Measurements from ENCODE around the gene STOML3.

The STOML3 gene

GRCh38 chr13:38979891-38980749, 10.5 kb downstream of the STOML3 start:
- FAIRE-seq: no peak
- DNase-seq (ENCODE audit: insufficient read length): no peak
- TF ChIP-seq POLR2A (IDR thresholded peaks at IDR 0.05; ENCODE audit: low read depth, low read length) (no peak), TAF1 (IDR thresholded peaks at IDR 0.05; ENCODE audit: borderline replicate concordance, low read depth, low read length) (no peak), POLR2AphosphoS5 (IDR thresholded peaks at IDR 0.05; ENCODE audit: low read depth, low read length) (no peak)

- FAIRE-seq (no peak), DNase-seq (ENCODE audit: insufficient read length) (no peak)
- no peak for TF ChIP-seq POLR2A (IDR thresholded peaks at IDR 0.05; ENCODE audit: low read depth, low read length)
- no peak for TF ChIP-seq TAF1 (IDR thresholded peaks at IDR 0.05; ENCODE audit: borderline replicate concordance, low read depth, low read length)
- no peak for TF ChIP-seq POLR2AphosphoS5 (IDR thresholded peaks at IDR 0.05; ENCODE audit: low read depth, low read length)
Observed at GRCh38 chr13:38970380-38971051, 20.1 kb downstream of the STOML3 start.

GRCh38 chr13:38969187-38969586, 21.4 kb downstream of the STOML3 start:
- FAIRE-seq (no peak), DNase-seq (ENCODE audit: insufficient read length) (no peak)
- TF ChIP-seq POLR2AphosphoS5 (IDR thresholded peaks at IDR 0.05; ENCODE audit: low read depth, low read length) (no peak), TAF1 (IDR thresholded peaks at IDR 0.05; ENCODE audit: borderline replicate concordance, low read depth, low read length) (no peak), POLR2A (IDR thresholded peaks at IDR 0.05; ENCODE audit: low read depth, low read length) (no peak)

- DNase-seq (ENCODE audit: insufficient read length): no peak
- FAIRE-seq: no peak
- TF ChIP-seq TAF1 (IDR thresholded peaks at IDR 0.05; ENCODE audit: borderline replicate concordance, low read depth, low read length) (no peak), POLR2A (IDR thresholded peaks at IDR 0.05; ENCODE audit: low read depth, low read length) (no peak), POLR2AphosphoS5 (IDR thresholded peaks at IDR 0.05; ENCODE audit: low read depth, low read length) (no peak)
Observed at GRCh38 chr13:38967446-38967845, 23.2 kb downstream of the STOML3 start.

DNA sequence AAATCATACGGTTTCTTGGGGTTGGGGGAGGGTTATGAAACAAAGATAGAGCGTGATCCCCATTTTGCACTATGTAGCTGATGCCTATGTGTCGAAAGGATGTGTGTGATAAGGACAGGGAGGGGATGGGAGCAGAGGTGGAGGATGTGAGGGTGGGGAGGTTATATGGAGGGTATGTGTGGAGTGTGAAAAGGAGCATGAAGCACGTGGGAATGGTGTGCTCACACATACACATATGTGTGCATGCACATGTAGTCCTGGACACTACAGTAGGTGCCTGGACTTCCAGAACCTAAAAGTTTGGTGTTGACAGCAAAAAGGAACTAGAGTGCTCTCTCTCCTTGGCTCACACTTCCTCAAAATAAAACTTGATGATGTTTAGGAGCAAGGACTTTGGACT, 25.4 kb downstream of the STOML3 start:
- TF ChIP-seq POLR2A (IDR thresholded peaks at IDR 0.05; ENCODE audit: low read depth, low read length): no peak
- FAIRE-seq (no peak), DNase-seq (ENCODE audit: insufficient read length) (no peak)

DNA sequence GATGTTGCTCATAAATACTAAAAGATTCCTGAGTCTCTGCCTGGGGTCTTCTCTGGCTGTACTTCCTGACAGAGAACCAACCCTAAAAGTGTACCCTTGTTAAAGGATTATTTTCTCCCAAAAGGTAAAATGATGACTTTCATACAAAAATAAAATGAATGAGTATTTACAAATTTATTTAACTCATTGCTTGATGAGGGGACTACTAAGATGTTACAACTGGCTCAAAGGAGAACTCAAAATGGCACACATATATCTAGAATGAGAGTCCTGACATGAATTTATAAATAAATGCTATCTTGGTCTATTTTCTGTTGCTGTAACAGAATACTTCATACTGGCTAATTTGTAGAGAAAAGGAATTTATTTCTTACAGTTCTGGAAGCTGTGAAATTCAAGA, 30.5 kb downstream of the STOML3 start:
- TF ChIP-seq POLR2A (IDR thresholded peaks at IDR 0.05; ENCODE audit: low read depth, low read length) (no peak), POLR2AphosphoS5 (IDR thresholded peaks at IDR 0.05; ENCODE audit: low read depth, low read length) (no peak)
- FAIRE-seq: no peak
- DNase-seq (ENCODE audit: insufficient read length): no peak

DNA sequence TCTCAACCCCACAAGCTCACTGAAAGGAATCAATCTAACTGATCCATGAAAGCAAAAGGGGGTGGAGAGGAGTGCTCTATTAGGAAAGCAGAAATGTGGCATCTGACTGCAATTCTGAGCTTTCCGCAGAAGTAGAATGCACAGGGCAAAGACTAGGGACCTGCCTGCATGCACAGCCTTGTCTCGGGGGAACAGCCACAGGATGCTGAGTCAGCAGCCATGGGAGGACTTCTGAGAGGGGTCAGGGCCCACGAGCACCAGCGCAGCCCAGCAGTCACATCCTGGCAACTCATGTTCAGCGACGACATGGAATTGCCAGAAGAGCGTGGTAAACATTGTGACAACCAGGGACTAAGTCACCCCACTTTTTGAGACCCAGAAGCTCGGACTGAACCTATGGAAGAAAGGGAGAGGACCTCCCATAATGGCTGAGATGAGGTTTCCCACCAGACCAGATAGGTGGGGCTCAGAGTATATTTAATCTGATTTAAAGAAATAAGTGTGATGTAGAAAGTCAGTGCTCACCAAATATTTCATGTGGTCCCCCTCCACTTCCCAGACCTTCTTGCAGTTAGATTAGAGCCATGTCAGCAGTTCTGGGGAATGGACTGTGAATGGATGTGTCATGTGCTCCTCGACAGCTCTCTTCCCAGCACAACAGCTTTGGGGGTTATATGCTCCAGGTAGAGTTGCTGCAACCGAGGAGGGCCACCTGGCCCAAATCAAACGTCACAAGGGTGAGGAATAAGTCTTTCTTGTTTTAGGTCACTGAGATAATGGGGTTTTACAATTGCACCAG, 32.6 kb downstream of the STOML3 start:
- DNase-seq (ENCODE audit: insufficient read length) (no peak), FAIRE-seq (no peak)
- TF ChIP-seq POLR2A (IDR thresholded peaks at IDR 0.05; ENCODE audit: low read depth, low read length) (no peak), TAF1 (IDR thresholded peaks at IDR 0.05; ENCODE audit: borderline replicate concordance, low read depth, low read length) (no peak), POLR2AphosphoS5 (IDR thresholded peaks at IDR 0.05; ENCODE audit: low read depth, low read length) (no peak)

GRCh38 chr13:38954844-38955243, 35.8 kb downstream of the STOML3 start:
- DNase-seq (ENCODE audit: insufficient read length): no peak
- TF ChIP-seq POLR2AphosphoS5 (IDR thresholded peaks at IDR 0.05; ENCODE audit: low read depth, low read length) (no peak), TAF1 (IDR thresholded peaks at IDR 0.05; ENCODE audit: borderline replicate concordance, low read depth, low read length) (no peak), POLR2A (IDR thresholded peaks at IDR 0.05; ENCODE audit: low read depth, low read length) (no peak)
- no peak for FAIRE-seq

- DNase-seq (ENCODE audit: insufficient read length) (no peak), FAIRE-seq (no peak)
- TF ChIP-seq TAF1 (IDR thresholded peaks at IDR 0.05; ENCODE audit: borderline replicate concordance, low read depth, low read length) (no peak), POLR2A (IDR thresholded peaks at IDR 0.05; ENCODE audit: low read depth, low read length) (no peak), POLR2AphosphoS5 (IDR thresholded peaks at IDR 0.05; ENCODE audit: low read depth, low read length) (no peak)
Observed at GRCh38 chr13:38954291-38954690, 36.3 kb downstream of the STOML3 start.

GRCh38 chr13:38952827-38953226, 37.8 kb downstream of the STOML3 start:
- DNase-seq (ENCODE audit: insufficient read length) (no peak), FAIRE-seq (no peak)
- TF ChIP-seq TAF1 (IDR thresholded peaks at IDR 0.05; ENCODE audit: borderline replicate concordance, low read depth, low read length) (no peak), POLR2AphosphoS5 (IDR thresholded peaks at IDR 0.05; ENCODE audit: low read depth, low read length) (no peak), POLR2A (IDR thresholded peaks at IDR 0.05; ENCODE audit: low read depth, low read length) (no peak)

DNA sequence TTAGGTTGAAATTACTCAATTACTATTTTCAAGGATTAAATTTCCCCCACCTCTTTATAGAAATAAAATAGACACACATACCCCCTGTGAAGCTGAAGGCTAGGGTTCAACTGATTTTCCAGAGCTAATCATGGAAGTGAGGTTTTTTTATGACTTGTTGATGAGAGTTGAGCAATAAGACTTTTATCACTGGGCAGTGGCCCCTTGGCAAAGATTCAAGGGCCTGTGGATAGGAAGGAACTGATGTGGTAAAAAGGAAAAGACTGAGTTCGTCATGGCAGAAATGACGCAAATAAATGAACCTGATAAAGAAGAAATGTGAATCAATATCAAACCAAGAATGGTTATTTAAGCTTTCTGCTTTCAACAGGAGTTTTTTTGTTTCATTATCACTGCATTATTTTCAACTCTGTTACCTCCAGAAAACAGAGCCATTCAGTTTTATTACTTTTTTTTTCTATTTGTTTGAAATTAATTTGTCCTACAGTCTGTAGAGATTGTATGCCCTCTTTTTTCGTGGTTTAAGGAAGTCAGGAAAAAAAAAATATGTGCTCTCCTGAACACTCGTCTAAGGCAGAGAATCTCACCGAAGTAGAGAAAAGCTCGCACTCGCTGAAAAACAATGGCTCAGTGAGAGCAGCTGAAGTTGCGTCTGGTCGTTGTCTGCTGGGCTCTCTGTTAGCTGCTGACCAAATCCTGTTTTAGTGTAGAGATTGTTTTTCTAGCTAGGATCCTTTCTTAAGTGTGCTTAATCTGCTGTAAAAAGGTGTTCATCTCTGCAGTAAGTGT, 38.9 kb downstream of the STOML3 start:
- TF ChIP-seq POLR2AphosphoS5 (IDR thresholded peaks at IDR 0.05; ENCODE audit: low read depth, low read length) (no peak), POLR2A (IDR thresholded peaks at IDR 0.05; ENCODE audit: low read depth, low read length) (no peak), TAF1 (IDR thresholded peaks at IDR 0.05; ENCODE audit: borderline replicate concordance, low read depth, low read length) (no peak)
- no peak for FAIRE-seq
- no peak for DNase-seq (ENCODE audit: insufficient read length)

All from GM12892 (cell line).